ENCODE measurements around the gene TOX3.
A peak's percentile ranks its signal among the peaks of the same experiment; 100 is the strongest.

The TOX3 gene

GRCh38 chr16:52441886-52442285 lies 105.1 kb downstream of the TOX3 start:
- DNase-seq = no peak

- no peak for DNase-seq
These were observed 106.7 kb downstream of the TOX3 start for GRCh38 chr16:52440248-52440647.

GRCh38 chr16:52439750-52440149 lies 107.2 kb downstream of the TOX3 start:
- DNase-seq = no peak

- DNase-seq = peak; percentile 87
These were observed 107.7 kb downstream of the TOX3 start for GRCh38 chr16:52439171-52439701.

GRCh38 chr16:52437277-52437670 lies 109.7 kb downstream of the TOX3 start:
- peak; percentile 47 for DNase-seq

- no peak for DNase-seq
These were observed 110.3 kb downstream of the TOX3 start for GRCh38 chr16:52436339-52437276.

- DNase-seq = no peak
These were observed 112.7 kb downstream of the TOX3 start for GRCh38 chr16:52434224-52434623.

GRCh38 chr16:52433643-52434042 lies 113.3 kb downstream of the TOX3 start:
- DNase-seq = no peak

- DNase-seq = no peak
These were observed 122.4 kb downstream of the TOX3 start for GRCh38 chr16:52424591-52424990.

GRCh38 chr16:52422307-52422706 lies 124.6 kb downstream of the TOX3 start:
- no peak for DNase-seq

- no peak for DNase-seq
These were observed 128.7 kb downstream of the TOX3 start for GRCh38 chr16:52418201-52418600.

GRCh38 chr16:52416888-52417287 lies 130.1 kb downstream of the TOX3 start:
- no peak for DNase-seq

GRCh38 chr16:52411011-52411410 lies 135.9 kb downstream of the TOX3 start:
- no peak for DNase-seq

- DNase-seq = no peak
These were observed 138.6 kb downstream of the TOX3 start for GRCh38 chr16:52408191-52408845.

GRCh38 chr16:52407778-52408177 lies 139.2 kb downstream of the TOX3 start:
- DNase-seq = no peak

- DNase-seq = peak; percentile 5
These were observed 141.5 kb downstream of the TOX3 start for GRCh38 chr16:52405441-52405840.

- no peak for DNase-seq
These were observed 142.4 kb downstream of the TOX3 start for GRCh38 chr16:52404546-52404945.

GRCh38 chr16:52399116-52399515 lies 147.8 kb downstream of the TOX3 start:
- DNase-seq = no peak

- no peak for DNase-seq
These were observed 148.4 kb downstream of the TOX3 start for GRCh38 chr16:52398491-52398960.

GRCh38 chr16:52398021-52398420 lies 148.9 kb downstream of the TOX3 start:
- no peak for DNase-seq

- no peak for DNase-seq
These were observed 153.5 kb downstream of the TOX3 start for GRCh38 chr16:52393448-52393847.

GRCh38 chr16:52389045-52389444 lies 157.9 kb downstream of the TOX3 start:
- DNase-seq = no peak
